GM18861 (cell line): ENCODE measurements around the gene NEDD4L.

Experiments
- ATAC-seq: cut with Tn5 transposase; IDR thresholded peaks from one replicate; pipeline ENCODE4 v1.9.1; 2021; ENCODE audit not compliant: unreplicated experiment

Gene NEDD4L

DNA sequence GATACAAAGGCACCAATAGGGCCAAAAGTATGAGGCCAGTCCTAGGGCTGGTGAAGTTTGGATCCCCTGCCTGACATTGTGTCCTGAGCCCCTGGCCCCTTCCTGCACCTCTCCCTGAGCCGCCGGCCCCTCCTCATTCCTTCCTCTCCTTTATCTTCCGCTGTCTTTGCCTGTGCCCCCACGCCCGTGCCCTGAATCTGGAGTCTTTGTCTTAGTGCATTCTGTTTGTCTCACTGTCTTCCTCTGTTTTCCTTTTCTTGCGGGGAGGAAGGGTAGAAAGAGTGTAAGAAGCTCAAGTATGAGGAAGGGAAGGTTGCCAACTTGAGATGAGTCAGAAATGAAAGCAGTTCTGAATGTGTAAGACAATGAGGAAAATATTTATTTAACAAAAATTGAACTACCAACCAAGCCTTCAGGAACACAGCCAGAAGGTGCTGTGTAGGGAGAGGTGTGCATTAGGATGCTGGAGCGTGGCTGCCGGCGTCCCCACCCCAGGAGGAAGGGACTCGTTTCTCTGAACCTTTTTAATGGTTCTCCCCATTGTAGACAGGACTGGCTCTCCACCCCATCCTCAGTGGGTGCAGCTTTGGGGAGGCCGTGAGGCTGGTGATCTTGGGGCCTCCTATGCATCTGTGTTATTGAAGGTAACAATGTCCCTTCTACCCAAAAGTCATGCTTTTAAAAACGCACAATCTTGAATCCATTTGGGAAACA lies 133.1 kb downstream of the NEDD4L start:
- ATAC-seq: no peak

DNA sequence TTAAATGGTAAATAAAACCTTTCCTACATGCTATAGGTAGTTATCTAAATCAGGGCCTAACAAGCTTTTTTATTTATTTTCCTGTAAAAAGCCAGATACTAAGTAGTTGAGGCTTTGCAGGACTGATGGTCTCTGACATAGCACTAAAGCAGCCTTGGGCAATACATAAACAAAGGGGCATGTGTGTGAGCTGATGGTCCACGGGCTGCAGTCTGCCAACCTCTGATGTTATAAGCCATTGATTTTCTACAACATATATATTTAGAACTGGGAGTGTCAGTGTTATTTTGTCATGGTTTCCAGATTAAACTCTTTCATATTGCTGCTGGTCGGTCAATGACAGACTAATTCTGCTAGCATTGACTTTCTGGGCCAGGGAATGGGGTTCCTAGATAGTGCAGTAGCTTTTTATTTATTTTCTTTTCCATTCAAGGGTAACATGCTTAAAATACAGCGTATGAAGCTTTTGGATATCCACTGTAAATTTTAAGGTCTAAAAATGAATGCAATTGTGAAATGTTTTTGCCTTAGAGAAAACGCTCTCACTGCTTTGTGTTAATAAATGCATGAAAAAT lies 134.0 kb downstream of the NEDD4L start:
- ATAC-seq: no peak

DNA sequence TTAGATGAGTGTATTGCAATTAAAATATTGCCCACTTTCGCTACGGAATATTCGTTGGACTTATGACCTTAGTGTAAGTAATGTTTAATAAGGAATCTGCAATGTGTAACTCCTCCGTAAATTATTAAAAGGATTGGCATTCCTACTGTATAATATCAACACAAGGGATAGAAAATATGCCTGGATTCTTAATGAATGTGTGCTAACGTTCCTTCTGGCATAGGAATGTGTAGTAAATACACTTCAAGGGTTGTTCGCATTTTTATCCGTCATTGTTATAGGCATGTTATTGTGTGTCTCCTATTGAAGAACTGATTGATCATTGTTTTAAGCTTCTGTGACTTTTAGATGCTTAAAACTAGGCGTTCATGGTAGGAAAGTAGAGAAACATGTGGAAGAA lies 134.5 kb downstream of the NEDD4L start:
- no peak for ATAC-seq

DNA sequence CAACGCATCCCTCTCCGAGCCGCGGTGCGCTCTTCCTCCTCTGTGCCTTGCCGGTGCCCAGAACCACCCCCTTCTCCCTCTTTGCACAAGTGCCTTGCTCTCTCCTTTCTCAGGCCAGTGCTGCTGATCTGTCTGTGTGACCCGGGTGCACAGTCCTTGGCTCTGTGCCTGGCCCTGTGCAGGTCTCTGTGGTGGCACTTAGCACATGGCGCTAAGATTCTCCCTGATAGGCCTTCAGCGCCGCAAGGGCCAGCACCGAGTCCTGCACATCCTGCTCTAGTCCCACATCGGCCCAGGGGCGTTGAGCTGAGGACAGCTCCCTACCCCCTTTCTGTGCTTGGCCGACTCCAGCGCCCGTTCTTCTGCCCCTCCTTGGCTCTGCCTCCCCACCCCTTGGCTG lies 136.1 kb downstream of the NEDD4L start:
- no peak for ATAC-seq

DNA sequence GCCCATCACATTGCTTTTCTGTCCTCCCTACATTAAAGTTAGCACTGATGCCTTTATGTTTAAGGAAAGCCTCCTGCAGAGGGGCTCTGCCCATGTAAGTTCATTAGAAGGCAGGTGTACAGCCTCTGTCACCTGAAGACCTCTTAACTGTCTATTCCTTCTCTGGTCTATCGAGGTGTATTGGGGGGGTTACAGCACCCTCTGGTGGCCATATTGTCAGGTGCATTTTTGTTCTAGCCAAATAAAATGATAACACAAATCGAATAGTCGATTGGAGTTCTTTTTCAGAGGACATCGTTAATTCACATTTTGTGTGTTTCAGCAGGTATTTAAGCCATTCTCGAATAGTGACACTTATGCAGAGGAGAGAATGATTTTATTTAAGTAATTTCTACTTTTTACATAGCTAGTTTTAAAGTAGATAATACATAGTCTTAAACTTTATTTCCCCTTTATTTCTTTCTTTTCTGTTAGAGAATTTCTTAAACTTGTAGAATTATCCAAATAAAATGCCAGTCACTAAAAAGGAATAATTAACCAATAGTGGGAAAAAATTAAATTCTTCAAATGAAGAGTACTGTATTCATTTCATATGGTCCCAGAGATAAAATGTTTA lies 136.8 kb downstream of the NEDD4L start:
- ATAC-seq: no peak

DNA sequence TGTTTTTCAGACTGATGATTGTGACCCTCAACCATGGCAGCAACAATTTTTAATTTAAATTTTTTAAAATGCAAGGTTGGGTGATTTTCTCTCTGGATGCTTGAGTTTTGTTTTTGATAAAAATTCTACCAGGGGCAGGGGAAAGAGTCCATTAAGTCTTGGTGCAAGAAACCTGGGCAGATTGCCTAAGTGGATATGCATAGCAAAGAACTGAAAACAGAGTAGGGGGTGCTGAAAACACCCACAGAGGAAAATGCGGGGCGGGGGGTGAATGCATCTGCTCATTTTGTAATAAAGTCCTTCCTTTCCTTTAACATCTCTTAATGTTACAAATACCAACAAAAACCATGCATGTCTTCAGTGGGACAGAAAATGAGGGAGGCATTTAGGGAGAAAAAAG lies 138.0 kb downstream of the NEDD4L start:
- ATAC-seq: no peak

DNA sequence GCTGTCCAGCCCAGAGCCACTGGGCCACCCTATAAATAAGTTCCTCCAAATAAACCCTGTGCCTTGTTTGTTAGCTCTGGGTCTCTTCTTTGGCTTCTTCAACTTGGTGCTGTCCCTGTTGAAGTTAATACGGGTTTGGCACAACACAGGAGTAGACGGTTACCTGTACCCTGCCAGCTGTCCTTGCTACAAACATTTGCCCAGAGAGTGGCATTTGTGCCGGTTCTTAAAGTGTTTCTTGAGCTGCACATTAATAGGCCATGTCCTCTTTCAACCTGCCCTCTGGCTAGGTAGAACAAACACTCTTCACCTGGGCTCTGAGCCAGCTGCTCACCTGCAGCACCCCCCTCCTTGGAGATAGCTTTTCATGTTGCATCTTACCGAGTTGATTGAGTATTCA lies 139.2 kb downstream of the NEDD4L start:
- no peak for ATAC-seq

DNA sequence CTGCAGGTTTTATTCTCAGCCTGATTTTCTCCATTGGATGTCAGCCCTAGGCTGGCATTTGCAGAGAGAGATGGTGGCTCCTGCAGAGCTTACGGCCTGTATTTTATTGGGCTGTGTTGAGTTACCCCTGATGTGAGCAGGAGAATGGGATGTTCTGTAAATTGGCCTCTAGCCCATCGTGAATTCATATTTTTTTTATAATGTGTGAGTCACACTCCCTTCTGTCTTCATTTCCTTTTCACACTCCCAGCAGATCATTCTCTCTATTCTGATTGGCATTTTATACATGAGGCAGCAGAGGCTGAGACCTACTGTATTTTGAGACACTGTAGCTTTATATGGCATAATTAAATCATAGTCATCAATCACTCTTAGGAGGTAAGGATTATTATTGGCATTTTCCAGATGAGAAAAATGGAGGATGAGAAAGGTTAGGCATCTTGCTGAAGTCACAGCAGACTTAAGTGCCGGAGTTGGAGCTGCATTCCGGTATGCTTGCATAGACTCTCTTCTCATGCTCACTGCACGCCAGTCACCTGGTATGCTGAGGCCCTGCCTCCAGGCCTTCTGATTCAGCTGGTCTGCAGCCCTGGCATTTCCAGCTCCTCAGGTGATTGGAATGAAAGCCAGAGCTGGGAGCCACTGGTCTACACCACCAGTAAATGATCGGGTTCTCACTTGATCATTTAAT lies 142.4 kb downstream of the NEDD4L start:
- no peak for ATAC-seq

DNA sequence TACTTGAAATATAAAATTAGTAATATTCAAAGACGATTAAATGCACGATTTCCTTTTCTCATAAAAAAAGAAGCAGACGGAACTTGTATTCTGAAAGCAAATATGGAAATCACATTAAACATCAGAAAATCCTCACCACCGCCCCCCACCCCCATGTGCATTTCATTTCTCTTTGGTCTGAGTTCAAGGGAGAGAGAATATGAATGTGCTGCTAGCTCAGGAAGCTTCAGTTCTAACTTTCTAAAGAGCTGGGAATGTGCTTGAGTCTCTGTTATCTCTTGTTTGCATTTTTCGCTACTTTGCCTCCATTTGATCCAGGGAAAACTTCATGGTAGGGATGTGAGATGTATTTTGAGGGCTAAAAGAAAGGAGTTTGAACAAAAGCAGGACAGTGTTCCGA lies 143.6 kb downstream of the NEDD4L start:
- ATAC-seq: no peak

DNA sequence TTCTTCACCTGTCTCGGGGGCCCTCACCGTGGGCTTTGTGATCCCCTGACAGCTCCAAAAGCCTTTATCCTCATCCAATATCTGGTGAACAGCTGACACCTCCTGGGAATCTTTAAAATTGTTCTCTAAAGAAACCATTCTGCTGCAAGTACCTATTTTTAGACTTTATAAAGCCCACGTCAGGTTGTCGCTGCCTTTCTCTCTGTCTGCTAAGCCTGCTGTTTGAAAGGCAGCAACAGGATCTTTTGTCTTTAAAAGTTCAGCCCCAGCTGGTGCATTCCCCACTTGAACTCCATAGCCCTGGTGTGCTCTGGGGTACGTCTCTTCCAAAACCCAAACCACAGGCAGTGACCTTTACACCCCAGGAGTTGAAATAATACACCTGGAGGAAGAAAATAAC lies 145.0 kb downstream of the NEDD4L start:
- no peak for ATAC-seq

DNA sequence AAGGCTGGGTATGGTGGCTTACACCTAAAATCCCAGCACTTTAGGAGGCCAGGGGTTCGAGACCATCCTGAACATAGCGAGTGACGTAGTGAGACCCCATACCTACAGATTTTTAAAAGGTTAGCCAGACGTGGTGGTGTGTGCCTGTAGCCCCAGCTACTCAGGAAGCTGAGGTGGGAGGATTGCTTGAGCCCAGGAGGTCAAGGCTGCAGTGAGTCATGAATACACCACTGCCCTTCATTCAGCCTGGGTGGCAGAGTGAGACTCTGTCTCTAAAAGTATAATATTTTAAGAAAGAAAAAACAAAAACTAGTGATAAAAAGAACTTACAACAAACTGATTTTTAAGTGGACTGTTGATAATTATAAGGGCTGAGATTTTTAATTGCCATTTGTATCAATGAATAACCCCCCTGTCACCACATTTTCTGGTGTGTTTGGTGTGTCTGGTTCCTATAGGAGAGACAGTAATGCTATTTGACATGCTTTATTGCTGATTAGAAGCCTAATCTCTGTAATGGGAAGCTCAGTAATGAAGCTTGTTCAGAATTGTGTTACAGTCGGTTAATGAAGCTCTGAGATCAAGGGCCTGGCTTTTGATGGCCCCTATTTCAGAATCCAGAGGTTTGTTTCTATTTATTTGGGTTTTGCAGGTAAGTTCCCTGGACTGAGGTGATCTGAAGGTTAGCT lies 147.0 kb downstream of the NEDD4L start:
- no peak for ATAC-seq

DNA sequence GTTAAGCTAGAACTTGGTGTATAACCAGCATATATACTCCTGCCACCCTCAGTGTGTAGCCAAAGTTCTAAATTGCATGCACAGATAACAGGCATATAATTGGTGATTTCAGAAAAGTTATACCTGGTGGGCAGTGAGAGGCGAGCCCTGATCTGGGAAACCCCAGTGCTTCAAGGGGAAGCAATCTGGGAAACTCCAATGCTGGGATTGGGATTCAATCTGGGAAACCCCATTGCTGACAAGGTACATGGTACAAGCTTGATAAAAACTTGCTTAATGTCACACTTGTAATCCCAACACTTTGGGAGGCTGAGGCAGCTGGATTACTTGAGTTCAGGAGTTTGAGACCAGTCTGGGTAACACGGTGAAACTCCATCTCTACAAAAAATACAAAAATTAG lies 147.6 kb downstream of the NEDD4L start:
- ATAC-seq: no peak

DNA sequence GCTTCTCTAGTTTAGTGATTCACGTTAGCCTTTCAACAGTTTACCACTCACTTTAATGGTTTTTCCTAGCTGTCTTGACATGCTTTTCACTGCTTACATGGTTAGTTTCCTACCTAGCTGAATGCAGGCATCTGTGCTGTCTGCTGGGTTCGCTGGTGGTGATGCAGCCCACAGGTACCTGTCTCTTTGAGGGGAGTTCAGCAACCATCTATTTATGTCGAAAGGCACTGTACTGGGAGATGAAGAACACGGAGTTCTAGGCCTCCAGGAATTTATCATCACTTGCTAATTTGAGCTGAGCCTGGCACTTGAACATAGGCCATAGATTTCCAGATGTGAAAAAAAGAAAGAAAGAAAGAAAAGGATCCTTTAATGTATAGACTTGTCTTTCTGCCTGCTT lies 148.5 kb downstream of the NEDD4L start:
- ATAC-seq: no peak

DNA sequence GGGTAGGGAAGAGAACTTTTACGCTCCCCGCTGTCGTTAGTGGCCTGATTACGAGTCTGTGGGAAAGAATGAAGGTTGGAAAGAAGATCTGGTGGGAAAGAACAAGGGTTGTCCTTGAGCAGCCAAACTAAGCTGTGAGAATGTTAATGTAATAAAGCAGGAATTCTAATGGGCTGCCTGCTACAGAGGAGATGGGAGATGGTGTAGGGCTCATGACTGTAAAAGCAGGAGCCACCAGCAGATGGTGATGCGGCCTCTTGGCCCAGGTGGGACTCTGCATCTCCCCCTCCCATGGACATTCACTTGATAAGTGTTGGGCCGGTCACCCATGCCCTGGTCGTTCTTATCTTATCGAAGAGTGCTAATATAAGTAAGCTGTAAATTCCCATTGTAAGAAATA lies 150.0 kb downstream of the NEDD4L start:
- no peak for ATAC-seq

DNA sequence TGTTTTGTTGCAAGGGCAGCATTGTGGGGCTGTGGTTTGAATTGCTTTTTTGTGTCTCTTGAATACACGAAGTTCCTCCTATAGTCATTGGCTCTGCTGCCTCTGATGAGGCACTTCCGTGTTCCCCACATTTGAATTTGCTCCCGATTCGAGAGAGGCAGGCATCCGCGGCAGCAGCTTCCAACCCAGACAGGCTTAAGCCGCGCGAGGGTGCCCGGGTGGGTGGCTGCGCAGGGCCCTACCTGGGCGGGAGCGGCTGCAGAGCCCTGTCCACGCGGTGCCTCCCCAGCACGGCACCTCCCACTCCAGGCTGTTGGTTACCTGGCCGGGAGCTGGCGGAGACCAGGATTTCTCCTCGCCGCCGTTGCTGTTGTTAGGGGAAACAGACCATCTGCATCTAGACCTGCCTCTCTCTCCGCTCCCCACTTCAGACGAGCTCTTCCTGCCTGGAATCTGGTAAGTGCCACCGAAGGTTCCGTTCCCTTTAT lies 151.3 kb downstream of the NEDD4L start:
- ATAC-seq: no peak

DNA sequence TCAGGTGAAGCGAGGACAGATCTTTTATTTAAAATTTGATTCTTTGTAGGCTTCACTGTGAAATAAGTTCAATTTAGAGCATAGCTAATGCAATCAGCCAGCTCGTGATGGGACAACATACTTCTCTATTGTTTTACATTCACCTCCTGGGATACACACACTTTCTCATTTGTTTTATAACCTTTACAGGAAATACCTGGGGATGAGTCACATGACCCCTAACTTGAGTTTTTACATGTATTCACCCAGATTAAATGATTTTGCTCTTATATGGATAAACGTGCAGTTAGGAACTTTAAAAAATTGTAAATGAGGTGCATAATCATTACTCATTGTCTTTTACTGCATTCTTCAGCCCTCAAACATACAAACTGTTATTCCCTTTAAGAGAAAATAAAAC lies 152.1 kb downstream of the NEDD4L start:
- ATAC-seq: no peak

DNA sequence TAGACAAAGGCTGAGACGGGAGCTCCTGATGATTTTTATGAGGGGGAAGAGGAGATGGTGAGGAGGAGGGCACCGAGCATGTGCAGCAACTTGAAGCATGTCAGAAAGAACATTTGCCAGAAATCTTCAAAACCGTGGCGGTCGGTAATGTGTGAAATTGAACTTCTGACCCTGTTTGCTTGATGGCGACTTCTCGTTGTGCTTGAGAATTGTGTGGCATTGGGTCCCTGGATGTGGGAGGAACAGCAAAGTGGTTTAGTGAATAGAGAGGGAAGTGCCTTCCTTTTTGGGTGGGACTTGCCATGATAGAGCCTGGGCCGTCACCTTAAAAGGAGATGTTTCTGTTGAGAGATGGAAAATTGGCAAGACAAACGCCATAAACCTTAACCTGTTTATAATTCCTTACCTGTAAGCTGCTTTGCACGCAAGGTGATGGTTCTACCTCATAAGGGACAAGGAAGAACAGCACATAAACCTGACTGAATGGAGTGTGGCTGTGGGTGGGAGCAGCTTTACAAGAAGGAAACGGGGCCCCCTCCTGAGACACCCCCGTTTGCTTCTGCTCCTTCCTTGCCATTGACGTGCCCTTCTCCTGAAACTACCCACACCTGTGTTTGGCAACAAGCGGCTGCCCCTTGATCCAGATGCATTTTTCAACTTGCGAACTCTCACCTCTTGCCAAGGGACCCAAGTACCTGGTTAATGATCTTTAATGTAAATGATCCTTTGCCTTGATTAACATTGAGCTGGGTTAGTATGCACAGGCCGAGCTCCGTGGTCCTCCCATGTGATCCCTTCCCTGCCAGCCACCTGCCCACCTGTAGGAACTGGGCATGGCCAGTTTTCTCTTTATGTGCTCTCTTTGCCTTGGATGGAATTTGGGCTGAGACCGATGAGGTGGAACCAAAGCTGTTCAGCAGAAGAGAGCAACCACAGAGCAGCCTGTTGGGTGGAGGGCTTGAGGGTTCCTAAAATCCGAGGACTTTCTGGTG lies 153.2 kb downstream of the NEDD4L start:
- ATAC-seq: no peak

DNA sequence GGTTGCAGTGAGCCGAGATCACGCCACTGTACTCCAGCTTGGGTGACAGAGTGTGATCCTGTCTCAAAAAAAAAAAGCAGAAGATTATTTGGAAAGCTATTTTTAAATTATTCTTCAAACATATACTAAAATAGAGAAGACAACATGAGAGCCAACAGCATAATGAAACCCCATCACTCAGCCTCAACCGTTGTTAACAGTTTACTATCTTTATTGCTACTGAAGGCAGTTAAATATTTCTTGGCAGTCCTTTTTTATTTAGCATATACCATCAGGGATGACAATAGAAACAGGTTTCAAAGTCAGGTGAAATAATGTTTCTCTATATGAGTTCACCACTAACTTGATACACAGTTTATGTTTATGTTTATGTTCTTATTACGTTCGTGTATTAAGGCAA lies 157.2 kb downstream of the NEDD4L start:
- ATAC-seq: no peak

DNA sequence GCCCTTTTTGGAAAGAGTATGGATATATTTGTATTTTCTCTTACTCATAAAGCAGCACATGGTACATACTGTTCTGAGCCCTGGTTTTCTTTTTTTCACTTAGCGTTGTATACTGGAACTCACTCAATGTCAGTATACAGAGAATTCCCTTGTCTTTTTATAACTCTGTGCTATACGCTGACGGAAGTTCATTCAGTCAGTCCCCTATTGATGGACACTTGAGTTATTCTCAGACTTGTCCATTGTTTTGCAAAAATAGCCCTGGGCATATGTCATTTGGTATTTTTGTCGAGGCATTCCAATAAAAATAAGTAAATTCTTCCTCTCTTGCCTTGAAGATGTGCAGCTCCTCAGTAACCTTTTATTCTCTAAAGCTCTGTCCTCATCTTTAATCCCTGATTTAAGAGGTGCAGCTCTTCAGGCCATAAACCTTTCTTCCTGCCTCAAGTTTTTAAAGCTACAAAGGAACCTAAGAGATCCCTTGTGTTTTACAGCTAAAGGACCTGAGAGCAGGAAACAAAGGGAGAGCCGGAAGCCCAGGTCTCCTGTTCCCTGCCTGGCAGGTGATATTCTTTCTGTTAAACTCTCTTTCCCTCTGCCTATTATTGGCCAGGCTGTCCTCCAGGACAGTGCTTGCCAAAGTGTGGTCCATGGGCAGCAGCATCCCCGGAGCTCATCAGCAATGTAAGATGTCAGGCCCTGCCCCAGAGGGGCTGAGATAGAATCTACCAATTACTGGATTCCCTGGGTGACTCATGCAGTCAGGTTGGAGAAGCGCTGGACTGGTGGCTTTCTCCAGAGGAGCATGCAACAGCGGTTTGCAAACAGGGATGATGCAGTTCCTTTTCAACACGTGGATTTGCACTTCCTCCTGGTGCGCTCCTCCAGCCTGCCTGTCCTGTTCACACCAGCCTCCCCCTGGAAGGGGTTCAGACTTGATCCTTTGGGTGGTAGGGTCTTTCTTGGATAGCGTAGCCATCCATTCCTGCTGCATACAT lies 158.0 kb downstream of the NEDD4L start:
- no peak for ATAC-seq
